Keratinocyte (primary cell): ENCODE measurements around the gene EIF1AY. TPM values are rescaled to one million over a fixed set of nuclear protein-coding genes. Genes with fewer than 3 reads are reported as not detected.

Source experiments
- DNase-seq: peaks from one replicate; pipeline ENCODE4 v3.0.0-alpha.2; 2011; ENCODE audit warnings: low read depth, missing footprints, low spot score
- FAIRE-seq: peaks from 2 replicates; lab custom pipeline; 2011; peaks lifted over from hg19 to GRCh38; lab: Jason Lieb, UNC
- H2AFZ ChIP-seq: 2 replicates; pipeline ENCODE4 v1.6.0; 2012; ENCODE audit warnings: low read length, control low read depth, inconsistent platforms; ENCODE audit not compliant: control insufficient read depth
- H3K27ac ChIP-seq: 2 replicates; pipeline ENCODE4 v1.5.1; 2011; ENCODE audit warnings: low read length; ENCODE audit not compliant: control insufficient read depth, insufficient read depth
- H3K27me3 ChIP-seq: 3 replicates; pipeline ENCODE4 v1.6.0; 2011; ENCODE audit warnings: low read length; ENCODE audit not compliant: control insufficient read depth, insufficient read depth; ENCODE audit errors: extremely low read depth
- H3K36me3 ChIP-seq, 2 experiments: 2 replicates in 1 of 2; 3 replicates in 1 of 2; pipeline ENCODE4 v1.5.1; 2011; ENCODE audit warnings: low read length in 2 of 2, mild to moderate bottlenecking in 1 of 2; ENCODE audit not compliant: control insufficient read depth in 2 of 2, insufficient read depth in 2 of 2; ENCODE audit errors: extremely low read depth in 1 of 2
- H3K4me1 ChIP-seq: 3 replicates; pipeline ENCODE4 v1.5.1; 2011; ENCODE audit warnings: low read length; ENCODE audit not compliant: control insufficient read depth, insufficient read depth; ENCODE audit errors: extremely low read depth
- H3K4me2 ChIP-seq: 3 replicates; pipeline ENCODE4 v1.6.0; 2011; ENCODE audit warnings: low read depth, low read length; ENCODE audit not compliant: control insufficient read depth, insufficient read depth; ENCODE audit errors: extremely low read depth
- H3K4me3 ChIP-seq, 3 experiments: fragments of 200-600 bp in 1 of 3; sonication (generic) in 1 of 3; 2 replicates in 2 of 3; 3 replicates in 1 of 3; pipeline ENCODE4 v1.5.1; 2011 to 2016; ENCODE audit warnings: low read length in 3 of 3, mild to moderate bottlenecking in 3 of 3, control low read depth in 2 of 3, inconsistent platforms in 1 of 3, low read depth in 1 of 3, mixed read lengths in 1 of 3, mixed run types in 1 of 3, moderate library complexity in 1 of 3; ENCODE audit not compliant: control insufficient read depth in 2 of 3, insufficient read depth in 2 of 3; ENCODE audit errors: extremely low read depth in 1 of 3
- H3K79me2 ChIP-seq: 2 replicates; pipeline ENCODE4 v1.6.0; 2012; ENCODE audit warnings: low read length; ENCODE audit not compliant: control insufficient read depth, insufficient read depth
- H3K9ac ChIP-seq: 3 replicates; pipeline ENCODE4 v1.6.0; 2011; ENCODE audit warnings: low read length; ENCODE audit not compliant: control insufficient read depth, insufficient read depth; ENCODE audit errors: extremely low read depth
- H3K9me1 ChIP-seq: 3 replicates; pipeline ENCODE4 v1.6.0; 2011; ENCODE audit warnings: low read length; ENCODE audit not compliant: control insufficient read depth, insufficient read depth; ENCODE audit errors: extremely low read depth
- H3K9me3 ChIP-seq: 2 replicates; pipeline ENCODE4 v1.5.1; 2012; ENCODE audit warnings: low read depth, low read length; ENCODE audit not compliant: control insufficient read depth
- H4K20me1 ChIP-seq: 3 replicates; pipeline ENCODE4 v1.6.0; 2011; ENCODE audit warnings: low read length; ENCODE audit not compliant: control insufficient read depth, insufficient read depth; ENCODE audit errors: extremely low read depth
- CTCF ChIP-seq, 3 experiments: IDR thresholded peaks in 1 of 3; conservative IDR thresholded peaks in 1 of 3; optimal IDR thresholded peaks in 1 of 3; 2 replicates in 2 of 3; 3 replicates in 1 of 3; pipeline versions ENCODE3 to v1.5.1; 2011; ENCODE audit warnings: low read length in 3 of 3, mild to moderate bottlenecking in 3 of 3, moderate library complexity in 2 of 3, control low read depth in 1 of 3, inconsistent platforms in 1 of 3; ENCODE audit not compliant: insufficient read depth in 2 of 3; ENCODE audit errors: extremely low read depth in 1 of 3
- EZH2 ChIP-seq: IDR thresholded peaks from one replicate; pipeline ENCODE4 v1.6.1; 2012; ENCODE audit warnings: inconsistent platforms, mild to moderate bottlenecking, low read length, moderate library complexity
- dilution Hi-C: fragments of 300-500 bp; cut with MboI; formaldehyde crosslinking; loops from one replicate; pipeline ENCODE4 v1.7.0; 2020; ENCODE audit warnings: low sequenced_read_pairs; ENCODE audit not compliant: extremely low pct_ligation_motif_present
- polyA plus RNA-seq, 5 experiments: library from polyadenylated mRNA; depleted of rRNA in 3 of 5; stranded (reverse) in 3 of 5; stranded (forward) in 1 of 5; unstranded in 1 of 5; fragments of >200 nt; gene quantifications; 1 replicate in 1 of 5; 2 replicates in 3 of 5; 3 replicates in 1 of 5; pipeline versions ENCODE4 v1.2.1 to v1.2.3, GENCODE V29; 2011 to 2012; ENCODE audit warnings: missing spikeins in 2 of 5, low read depth in 1 of 5, low replicate concordance in 1 of 5

EIF1AY gene
- polyA plus RNA-seq, 1 donor (not counting 4 experiments of a cell fraction or from before 2014, with no cell fraction given): not detected

DNA sequence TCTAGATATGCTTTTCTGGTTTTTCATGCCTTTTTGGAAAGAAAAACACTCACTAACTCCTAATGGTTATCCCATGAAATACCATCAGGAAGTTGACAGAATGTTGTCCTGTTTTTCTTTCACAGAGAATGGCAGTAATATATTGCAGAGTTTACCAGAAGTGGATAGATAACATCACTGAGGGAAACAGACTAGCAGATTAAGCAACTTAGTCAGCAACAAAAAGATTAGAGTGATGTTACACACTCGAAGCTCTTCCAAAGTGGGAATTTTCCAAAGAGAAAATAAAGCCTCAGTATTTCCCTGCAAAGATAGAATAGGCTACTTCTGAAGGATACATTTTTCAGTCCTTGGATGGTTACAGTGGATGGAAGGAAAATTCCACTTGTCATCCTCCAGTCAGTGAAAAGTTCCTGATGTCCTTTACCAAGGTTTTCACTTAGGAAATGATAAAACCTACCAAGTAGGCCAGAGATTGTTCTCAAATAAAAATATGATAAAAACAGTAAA is 31.1 kb upstream of the EIF1AY start:
- Histone ChIP-seq H3K27me3 (no peaks in the 10 kb centered on the region), H3K9me3 (no peaks in the 10 kb centered on the region), H3K4me2 (no peak overlapping the region), H3K27ac (no peak overlapping the region), H4K20me1 (no peaks in the 10 kb centered on the region), H3K4me3 (no peak overlapping the region), H3K79me2 (no peaks in the 10 kb centered on the region), H3K36me3 (no peaks in the 10 kb centered on the region), H2AFZ (no peak overlapping the region), H3K9me1 (no peaks in the 10 kb centered on the region), H3K9ac (no peak overlapping the region), H3K4me1 (no peaks in the 10 kb centered on the region)
- dilution Hi-C loops: no loop called here
- DNase-seq (no peak), FAIRE-seq (no peak)
- no peak for TF ChIP-seq EZH2
- TF ChIP-seq CTCF (optimal IDR thresholded peaks at IDR 0.05 in 1 of 3, IDR thresholded peaks at IDR 0.05 in 1 of 3, conservative IDR thresholded peaks at IDR 0.05 in 1 of 3; ENCODE audit: extremely low read depth in 1 of 3, insufficient read depth in 2 of 3, low read length in 3 of 3): no peak

GRCh38 chrY:20546071-20546470 is 29.5 kb upstream of the EIF1AY start:
- dilution Hi-C loops: no loop called here
- H3K27me3 ChIP-seq: no peaks in the 10 kb centered on the region
- FAIRE-seq: no peak

More at GRCh38 chrY:20546071-20546470, 29.5 kb upstream of the EIF1AY start:
- Histone ChIP-seq H2AFZ (no peak overlapping the region), H3K4me2 (no peak overlapping the region), H3K27ac (no peak overlapping the region), H3K9ac (no peak overlapping the region), H3K9me3 (no peaks in the 10 kb centered on the region), H3K79me2 (no peaks in the 10 kb centered on the region), H4K20me1 (no peaks in the 10 kb centered on the region), H3K4me3 (no peak overlapping the region), H3K36me3 (no peaks in the 10 kb centered on the region), H3K4me1 (no peaks in the 10 kb centered on the region), H3K9me1 (no peaks in the 10 kb centered on the region)
- no peak for TF ChIP-seq EZH2
- TF ChIP-seq CTCF (optimal IDR thresholded peaks at IDR 0.05 in 1 of 3, IDR thresholded peaks at IDR 0.05 in 1 of 3, conservative IDR thresholded peaks at IDR 0.05 in 1 of 3; ENCODE audit: extremely low read depth in 1 of 3, insufficient read depth in 2 of 3, low read length in 3 of 3): no peak
- DNase-seq: no peak
